Measurements from ENCODE around the gene IAH1.

Gene IAH1, protein sequence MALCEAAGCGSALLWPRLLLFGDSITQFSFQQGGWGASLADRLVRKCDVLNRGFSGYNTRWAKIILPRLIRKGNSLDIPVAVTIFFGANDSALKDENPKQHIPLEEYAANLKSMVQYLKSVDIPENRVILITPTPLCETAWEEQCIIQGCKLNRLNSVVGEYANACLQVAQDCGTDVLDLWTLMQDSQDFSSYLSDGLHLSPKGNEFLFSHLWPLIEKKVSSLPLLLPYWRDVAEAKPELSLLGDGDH

DNA sequence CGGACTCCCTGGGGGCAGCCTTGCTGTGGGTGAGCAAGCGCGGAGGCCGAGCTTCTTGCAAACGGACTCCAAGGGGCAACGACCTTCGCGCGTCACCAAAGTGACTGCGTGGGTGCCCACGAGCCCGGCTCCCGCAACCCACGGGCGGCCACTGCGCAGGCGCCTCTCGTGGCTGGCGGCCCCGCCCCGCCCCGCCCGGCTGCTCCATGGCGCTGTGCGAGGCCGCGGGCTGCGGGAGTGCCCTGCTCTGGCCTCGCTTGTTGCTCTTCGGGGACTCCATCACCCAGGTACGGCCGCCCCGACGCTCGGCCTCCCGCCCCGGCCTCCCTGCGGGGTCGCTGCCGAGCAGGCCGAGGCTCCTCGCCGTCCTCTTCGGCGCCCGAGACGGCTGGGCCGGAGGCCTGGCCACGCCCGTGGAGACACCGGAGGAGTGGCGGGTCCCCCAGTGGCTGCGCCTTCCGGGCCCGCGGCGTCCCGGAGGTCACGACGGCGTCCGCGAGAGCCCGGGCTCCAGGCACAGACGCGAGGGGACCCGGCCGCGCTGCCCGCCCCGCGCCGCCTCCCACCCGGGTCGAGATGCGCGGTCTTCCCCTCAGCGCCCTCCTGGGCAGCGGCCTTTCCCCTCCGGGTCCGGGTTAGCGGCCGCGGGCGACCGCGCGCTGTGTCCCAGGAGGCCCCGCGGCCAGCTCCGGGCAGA lies at the start of gene IAH1:
Gene IAH1, plus strand, starts transcription at position 191 of the 697 bp plus-strand sequence. Its CDS starts 16 bp downstream, at position 207.
- DNase-seq = peak; percentile 52

DNA sequence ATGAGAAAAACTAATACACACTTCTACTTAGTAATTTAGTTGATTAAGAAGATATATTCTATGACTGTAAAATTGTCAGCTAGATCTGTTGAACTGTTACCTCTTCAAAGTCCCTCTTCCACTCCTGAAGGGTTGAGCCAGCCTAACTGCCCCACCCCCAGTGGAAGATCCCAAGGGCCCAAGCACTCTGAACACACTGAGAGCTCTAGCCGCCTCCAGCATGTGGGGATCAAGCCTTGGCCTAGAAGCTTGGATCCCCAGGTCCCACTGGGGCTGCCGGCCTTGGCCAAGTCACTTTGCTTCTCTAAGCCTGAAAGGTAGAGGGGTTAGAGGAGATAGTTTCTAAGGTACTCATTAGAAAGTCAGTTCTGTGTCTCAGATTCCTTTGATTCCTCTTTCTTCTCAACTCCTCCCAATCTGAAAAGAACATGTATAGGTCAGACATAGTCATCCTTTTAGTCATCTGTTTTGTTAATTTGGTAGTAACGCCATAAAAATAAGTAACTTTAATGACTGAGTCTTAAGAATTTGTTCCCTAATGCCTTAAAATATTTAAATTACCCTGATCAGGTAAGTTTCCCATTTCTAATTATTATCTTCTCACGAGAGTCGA lies 45.3 kb upstream of the IAH1 start:
- DNase-seq = no peak

DNA sequence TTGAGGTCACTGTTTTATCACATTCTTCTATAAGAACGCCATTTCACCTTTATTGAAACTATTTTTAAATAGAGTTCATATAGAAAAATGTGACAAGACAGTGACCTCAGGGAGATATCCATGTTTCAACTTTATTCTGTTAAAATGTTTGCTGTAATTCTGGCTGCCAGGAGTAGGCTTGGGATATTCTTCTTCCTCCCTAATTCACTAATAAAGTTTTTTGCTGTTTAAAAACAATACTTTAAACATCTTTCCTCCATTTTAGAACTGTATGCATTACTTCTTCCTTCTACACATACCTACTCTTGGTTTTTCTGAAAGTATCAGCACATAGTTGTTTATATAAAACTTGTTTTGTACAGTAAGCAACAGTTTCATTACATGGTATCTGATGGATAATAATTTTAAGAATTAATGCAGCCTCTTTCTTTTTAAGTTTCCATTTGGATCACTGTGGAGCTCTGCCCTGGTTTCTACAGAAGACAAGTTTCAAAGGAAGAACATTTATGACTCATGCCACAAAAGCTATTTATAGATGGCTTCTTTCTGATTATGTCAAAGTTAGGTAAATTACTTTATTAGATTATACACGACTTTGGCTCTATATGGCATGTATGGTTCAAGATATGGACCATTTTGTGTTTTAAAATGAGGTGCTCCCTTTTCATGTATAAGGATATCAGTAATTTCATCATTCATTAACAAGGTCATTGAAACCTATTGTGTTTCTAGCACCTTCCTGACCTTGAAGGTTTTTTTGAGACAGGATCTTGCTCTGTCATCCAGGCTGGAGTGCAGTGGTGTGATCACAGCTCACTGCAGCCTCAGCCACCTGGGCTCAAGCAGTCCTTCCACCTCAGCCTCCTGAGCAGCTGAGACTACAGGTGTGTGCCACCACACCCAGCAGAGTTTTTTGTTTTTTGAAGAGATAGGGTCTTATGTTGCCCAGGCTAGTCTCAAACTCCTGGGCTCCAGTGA lies 43.7 kb upstream of the IAH1 start:
- DNase-seq = no peak

DNA sequence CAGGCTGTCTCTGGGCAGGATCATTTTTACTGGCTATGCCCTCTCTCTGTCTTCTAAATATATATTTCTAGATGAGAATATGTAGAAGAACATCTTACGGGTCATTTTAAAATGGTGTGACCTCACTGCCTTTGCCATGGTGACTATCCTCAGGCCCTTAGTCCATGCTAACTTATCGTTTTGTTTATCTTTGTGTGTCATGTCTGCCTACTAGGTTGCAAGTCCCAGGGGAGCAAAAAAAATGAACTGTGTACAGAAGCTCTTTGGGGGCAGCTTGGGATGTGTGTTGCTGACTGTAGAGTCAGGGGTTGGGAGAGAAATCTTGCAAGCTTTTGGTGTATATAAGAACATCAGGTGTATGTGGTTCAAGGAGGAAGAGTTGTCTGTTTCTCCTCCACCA lies 39.9 kb upstream of the IAH1 start:
- no peak for DNase-seq

DNA sequence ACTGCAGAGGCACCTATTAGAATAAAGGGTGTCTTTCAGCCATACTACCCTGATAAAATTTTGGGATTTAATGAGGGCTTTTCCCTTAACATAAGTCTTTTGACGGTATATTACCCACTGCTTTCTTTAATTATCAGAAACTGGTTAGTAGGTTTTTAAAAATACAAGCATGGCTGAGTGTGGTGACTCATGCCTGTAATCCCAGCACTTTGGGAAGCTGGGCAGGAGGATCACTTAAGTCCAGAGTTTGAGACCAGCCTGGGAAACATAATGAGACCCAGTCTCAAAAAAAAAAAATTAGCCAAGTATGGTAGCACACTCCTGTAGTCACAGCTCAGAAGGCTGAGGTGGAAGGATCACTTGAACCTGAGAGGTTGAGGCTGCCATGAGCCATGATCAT lies 34.8 kb upstream of the IAH1 start:
- no peak for DNase-seq

DNA sequence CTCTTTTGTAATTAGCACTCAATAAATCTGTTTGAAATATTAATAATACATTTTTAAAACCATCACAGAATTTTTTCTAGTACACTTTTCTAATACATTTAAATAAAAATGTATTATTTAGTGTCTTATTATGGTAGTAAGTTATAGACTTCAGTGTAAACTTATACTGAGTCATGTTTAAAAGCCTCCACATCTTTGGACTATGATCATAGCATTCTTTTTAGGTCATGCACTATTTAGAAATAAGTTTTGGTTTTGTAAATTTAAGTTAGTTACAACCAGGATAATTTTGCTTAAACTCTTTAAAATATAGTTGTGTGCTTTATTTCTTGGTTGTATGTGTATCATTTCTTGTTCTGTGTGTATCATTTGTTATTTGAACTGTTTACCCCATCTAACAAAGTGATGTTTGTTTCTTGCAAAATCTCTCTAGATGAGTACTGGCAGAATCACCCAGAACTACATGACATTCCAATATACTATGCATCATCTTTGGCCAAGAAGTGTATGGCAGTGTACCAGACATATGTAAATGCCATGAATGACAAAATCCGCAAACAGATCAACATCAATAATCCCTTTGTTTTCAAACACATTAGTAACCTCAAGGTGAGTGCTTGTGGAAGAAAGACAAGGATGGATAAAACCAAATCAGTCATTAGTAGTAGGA lies 34.2 kb upstream of the IAH1 start:
- DNase-seq = no peak

DNA sequence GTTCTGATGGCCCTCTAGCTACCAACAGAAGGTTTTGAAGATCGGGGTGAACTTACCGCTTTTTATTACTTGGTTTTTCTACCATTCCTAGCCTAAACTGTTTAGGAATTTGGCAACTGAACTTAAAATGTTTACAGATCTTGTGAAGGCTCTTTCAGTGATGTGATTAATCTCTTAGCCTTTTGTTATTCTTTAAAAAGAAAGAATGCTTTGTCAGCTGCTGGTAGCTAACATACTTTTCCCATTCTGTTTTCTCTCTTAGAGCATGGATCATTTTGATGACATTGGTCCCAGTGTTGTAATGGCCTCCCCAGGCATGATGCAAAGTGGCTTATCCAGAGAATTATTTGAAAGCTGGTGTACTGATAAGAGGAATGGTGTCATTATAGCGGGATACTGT lies 32.8 kb upstream of the IAH1 start:
- no peak for DNase-seq

DNA sequence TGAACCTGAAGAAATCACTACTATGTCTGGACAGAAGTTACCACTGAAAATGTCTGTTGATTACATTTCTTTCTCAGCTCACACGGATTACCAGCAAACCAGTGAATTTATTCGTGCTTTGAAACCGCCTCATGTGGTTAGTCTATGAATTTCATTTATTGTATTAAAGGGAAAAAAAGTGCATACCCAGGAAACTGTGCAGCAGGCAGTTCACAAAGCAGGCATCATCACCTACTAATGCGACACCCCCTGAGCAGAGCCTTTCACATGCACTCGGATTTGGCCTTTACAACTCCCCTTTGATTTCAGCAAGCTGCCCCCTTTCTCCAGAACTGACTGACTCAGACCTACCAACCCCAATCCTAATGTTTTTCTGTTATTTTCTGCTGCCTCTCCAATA lies 30.8 kb upstream of the IAH1 start:
- no peak for DNase-seq

DNA sequence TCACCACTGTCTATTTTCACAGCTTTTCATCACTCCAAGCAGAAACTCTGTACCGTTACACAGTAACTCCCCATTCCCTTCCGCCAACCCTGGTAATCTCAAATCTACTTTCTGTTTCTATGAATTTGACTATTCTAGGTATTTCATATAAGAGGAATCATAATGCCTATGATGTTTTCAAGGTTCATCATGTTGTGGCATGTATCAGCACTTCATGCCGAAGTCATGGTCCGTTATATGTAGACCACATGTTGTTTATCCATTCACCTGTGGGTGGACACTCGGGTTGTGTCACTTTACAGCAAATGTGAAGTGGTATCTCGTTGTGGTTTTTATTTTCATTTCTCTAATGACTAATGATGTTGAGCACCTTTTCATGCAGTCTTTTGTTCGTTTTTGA lies 29.3 kb upstream of the IAH1 start:
- no peak for DNase-seq

DNA sequence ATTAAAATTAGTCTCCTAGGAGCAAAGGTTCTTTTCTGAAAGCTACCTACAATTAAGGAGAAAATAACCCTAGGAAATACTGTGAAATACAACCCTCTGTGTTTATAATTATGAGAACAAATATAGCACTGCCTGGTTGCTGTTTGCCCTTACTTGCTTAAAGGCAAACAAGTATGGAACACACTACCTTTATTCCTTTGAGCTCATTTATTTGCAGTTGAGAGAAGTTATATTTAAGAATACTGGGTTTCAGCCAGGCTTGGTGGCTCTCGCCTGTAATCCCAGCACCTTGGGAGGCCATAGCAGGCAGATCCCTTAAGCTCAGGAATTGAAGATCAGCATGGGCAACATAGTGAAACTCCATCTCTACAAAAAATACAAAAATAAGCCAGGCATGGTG lies 23.1 kb upstream of the IAH1 start:
- no peak for DNase-seq

DNA sequence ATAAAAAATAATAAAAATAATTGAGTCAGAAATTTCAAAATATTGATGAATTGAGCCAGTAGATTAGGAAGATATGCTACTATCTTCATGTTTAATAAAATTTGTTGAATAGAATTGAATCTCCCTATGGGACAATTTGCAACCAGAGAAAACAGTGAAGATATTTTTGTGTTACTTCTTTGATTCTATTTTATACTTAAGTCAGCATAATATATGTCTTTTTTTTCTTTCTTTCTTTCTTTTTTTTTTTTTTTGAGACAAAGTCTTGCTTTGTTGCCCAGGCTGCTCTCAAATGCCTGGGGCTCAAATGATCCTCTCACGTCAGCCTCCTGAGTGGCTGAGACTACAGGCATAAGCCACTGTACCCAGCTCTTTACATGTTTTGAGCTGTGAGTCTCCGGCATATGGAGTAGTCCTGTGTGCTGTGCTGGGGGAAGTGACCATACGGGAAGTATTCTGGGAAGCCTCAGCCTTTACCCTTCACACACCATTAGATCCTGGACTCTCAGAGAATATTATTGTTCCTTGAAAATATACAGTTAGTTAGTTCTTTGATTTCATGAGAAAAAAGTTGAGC lies 13.8 kb upstream of the IAH1 start:
- DNase-seq = no peak

DNA sequence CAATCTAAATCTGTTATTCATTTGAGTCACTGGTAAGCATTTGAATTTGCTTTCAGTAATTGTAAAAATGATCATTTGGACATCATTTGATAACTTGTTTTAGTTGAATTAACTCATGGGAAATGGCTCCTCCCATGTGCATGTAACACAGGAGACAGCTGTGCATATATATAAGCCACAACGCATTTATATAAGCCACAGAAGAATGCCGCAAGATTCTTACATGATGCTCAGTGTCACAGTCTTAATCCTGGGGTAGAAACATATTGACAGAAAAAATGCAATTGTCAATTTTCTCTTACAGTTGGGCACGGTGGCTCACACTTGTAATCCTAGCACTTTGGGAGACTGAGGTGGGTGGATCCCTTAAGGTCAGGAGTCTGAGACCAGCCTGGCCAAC lies 13.3 kb upstream of the IAH1 start:
- no peak for DNase-seq

DNA sequence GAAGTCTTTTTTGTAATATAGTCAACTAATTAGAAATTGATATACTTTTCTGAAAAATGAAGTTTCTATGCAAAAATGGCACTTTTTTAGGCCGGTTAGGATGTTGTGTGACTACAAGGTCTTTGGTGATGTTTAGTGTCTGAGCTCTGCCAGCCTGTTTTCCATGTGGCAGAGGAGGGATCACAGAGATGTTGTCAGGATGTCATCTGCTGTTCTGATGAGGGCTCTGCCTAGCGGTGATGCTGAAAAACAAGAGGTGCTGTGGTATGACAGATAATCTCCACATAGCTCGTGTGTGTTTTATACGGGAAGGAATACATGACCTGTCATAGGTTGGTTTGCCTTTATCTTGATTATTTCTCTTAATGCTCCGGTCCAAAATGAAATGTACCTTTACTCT lies 12.0 kb upstream of the IAH1 start:
- DNase-seq = no peak

DNA sequence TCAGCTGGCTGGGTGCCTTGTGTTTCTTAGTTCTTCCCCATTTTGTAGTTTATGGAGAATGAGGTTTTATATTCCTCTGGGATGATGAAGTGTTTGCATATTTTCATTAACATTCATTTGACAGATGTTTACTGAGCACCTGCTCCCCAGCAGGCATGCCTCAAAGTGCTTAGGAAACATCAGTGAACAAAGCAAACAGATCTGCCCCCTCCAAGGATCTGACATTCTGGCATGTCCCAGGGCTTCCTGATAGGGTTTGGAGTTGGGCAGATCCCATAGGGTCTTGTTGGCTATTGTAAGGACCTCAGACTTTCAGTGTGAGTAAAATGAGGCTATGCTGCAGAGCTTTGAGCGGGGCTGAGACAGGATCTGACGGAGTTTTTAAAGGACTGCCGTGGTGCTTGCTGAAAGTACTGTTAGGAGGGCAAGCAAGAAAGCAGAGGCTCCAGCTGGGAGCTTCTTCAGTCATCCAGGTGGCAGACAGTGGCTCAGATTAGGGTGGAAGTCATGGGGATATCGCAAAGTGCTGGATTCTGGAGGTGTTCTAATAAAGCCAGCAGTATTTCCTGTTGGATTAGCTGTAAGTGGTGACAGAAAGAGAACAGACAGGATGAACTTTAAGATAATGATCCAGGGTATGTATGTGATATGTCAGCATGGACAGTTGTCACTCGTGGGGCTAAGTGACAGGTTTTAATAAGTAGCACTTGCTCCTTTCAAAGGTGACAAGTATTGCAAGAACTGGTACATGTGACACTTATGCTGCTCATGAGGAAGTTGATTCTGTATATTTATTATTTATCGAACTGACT lies 11.3 kb upstream of the IAH1 start:
- DNase-seq = no peak

DNA sequence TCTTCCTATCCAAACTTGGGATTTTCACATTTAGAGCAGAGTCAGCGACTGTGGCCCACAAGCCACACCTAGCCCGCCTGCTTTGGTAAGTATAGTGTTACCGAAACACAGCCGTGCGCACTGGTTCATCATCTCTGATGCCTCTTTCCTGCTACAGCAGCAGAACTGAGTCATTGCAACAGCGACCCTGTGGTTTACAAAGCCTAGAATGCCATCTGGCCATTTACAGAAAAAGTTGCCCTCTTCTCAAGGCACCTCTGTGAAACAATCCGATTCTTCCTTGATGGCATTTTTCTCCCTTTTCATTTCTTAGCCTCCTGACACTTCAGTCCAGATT lies 10.7 kb upstream of the IAH1 start:
- DNase-seq = no peak

DNA sequence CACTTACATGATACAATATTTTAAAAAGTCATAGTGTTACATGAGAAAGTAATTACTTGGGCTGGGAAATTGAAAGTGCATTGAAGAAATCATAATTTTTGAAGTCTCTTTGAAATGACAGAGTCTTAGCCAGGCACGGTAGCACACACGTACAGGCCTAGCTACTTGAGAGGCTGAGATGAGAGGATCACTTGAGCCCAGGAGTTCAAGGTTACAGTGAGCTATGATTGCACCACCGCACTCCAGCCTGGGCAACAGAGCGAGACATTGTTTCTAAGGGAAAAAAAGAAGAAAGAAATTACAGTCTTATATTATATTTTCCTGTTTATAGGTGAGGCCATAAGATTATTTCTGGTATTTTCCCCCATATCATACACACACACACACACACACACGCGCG lies 9.2 kb upstream of the IAH1 start:
- no peak for DNase-seq

DNA sequence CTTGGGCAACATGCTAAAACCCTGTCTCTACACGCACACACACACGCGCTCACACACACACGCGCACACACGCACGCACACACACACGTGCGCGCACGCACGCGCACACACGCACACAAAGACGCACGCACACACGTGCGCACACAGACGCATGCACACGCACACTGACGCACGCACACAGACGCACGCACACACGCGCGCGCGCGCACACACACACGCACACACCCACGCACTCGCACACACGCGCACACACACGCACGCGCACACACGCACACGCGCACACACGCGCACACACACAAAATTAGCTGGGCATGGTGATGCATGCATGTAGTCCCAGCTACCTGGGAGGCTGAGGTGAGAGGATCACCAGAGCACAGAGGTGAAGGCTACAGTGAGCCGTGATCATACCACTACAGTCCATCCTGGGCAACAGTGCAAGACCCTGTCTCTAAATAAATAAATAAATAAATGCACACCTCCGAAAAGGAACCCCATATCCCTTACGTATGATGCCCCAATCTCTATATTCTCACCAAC lies 8.1 kb upstream of the IAH1 start:
- no peak for DNase-seq

DNA sequence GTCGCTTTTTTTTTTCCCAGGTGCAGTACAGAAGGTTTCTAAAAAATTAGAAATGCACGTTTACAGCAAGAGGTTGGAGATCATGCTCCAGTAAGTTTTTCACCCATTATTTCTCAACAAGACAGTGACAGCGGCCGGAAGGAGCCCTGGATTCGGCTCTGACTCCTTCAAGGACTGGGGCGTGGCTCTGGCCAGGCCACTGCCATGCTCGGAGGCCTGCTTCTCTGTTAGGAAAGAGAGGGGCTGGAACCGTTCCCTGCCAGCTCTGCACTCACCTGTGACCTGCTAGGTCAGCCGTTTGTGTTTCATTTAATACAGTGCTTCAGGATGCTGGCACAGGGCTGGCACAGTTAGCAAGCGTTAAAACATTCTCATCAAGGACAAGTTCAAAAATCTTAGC lies 6.7 kb upstream of the IAH1 start:
- no peak for DNase-seq

DNA sequence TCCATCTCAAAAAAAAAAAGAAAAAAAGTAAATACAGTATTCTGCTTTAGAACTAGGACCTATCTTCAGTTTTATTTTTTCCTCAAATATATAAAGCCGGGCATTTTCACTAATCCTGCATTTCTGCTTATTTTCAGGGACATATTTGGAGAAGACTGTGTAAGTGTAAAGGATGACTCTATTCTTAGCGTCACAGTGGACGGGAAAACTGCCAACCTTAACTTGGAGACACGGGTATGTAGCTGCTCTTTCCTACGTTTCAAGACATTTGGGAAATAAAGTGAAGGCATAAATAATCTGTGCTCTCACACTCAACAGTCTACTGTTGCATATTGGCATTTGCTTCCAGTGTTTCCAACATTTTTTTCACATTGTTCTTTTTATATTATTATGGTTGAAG lies 3.1 kb upstream of the IAH1 start:
- no peak for DNase-seq

DNA sequence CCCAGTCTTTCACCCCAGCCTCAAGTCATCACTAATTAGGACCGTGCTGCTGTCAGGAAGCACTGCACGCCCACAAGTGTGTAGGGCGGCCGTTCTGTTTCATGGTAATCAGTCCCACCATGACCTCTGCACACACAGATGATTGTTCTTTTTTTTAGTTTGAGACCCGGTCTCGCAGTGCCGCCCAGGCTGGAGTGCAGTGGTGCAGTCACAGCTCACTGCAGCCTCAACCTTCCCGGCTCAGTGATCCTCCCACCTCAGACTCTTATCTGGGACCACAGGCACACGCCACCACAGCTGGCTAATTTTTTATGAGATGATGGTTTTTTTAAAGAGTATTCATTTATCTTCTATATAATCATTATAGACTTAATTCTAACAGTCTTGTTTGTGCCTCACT lies 1.8 kb upstream of the IAH1 start:
- peak; percentile 83 for DNase-seq

DNA sequence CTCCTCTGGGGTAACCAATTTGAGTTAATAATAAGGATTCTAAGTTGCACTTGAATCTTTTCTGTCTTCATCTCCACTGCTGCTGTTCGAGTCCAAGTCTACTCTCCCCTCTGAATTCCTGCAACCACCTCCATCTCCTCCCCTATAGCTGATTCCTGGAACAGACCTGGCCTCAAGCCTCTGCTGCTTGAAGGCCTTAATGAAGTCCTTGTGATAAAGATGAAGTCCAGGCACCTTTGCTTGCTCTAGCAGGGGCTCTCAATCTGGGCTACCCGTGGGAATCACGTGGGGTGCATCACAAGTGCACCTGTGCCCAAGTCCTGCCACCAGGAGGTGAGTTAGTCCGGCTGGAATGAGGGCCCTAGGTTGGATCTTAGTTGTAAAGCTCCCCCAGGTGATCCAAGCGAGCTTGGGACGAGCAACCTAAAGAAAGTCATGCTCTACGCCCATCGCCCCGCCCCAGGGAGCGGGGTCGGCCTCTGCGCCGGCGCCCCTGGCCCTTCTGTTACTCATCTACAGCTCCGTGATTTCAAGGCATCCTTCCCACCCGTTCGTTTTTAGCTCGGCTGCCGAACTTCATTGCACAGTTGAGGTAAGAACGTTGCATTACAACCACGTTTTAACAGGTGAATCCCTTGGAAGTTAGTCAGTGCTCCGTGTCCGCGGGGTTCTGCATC lies 905 bp upstream of the IAH1 start:
- DNase-seq = no peak

All from hematopoietic multipotent progenitor cell treated with erythropoietin and hydrocortisone succinate and interleukin-3 and kit ligand, for 8 days (in vitro differentiated cells).